ENCODE measurements around the gene HERC3. TPM values are rescaled to one million over a fixed set of nuclear protein-coding genes. Genes with fewer than 3 reads are reported as not detected.

HERC3 gene
- total and polyA plus RNA-seq, 9 donors: 9.1 to 14.7 (median 12.7) TPM

- DNase-seq: peak; percentile 75
- H3K27me3 ChIP-seq (ENCODE audit: control insufficient read depth, insufficient read depth, low read length): no peaks in the 10 kb centered on the region
- H3K4me1 ChIP-seq (ENCODE audit: control insufficient read depth, insufficient read depth, low read length): no peaks in the 10 kb centered on the region
- WGBS (ENCODE audit: insufficient coverage): no CpG with 5 or more reads among the region's 4 CpGs
- no peak overlapping the region for H3K27ac ChIP-seq (ENCODE audit: low read length)
- peaks cover 17% of the 10 kb centered on the region for H3K36me3 ChIP-seq (ENCODE audit: control insufficient read depth, insufficient read depth, low read length)
- no peaks in the 10 kb centered on the region for H3K9me3 ChIP-seq (replicated peaks; ENCODE audit: control insufficient read depth, low read depth, low read length)
- no peak overlapping the region for H3K4me3 ChIP-seq (ENCODE audit: low read length)
Observed at GRCh38 chr4:88659055-88659889, 67.0 kb downstream of the HERC3 start.

DNA sequence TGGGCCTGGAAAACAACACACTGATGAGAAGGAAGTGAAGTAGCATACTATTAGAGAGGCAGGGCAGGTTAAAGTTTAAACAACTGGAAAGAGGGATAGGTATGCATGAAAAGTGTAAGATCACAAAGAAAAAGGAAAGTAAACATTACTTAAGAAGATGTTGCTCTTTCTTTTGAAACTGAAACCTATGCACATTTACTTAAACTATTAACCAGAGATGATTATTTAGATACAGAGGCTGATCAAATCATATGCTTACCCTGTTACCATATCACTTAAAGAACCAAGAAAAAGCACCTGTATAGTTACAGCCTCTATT is 67.6 kb downstream of the HERC3 start:
- H3K9me3 ChIP-seq (replicated peaks; ENCODE audit: control insufficient read depth, low read depth, low read length): no peaks in the 10 kb centered on the region
- DNase-seq: no peak
- H3K36me3 ChIP-seq (ENCODE audit: control insufficient read depth, insufficient read depth, low read length): peaks cover 17% of the 10 kb centered on the region
- H3K27ac ChIP-seq (ENCODE audit: low read length): no peak overlapping the region
- no peaks in the 10 kb centered on the region for H3K4me1 ChIP-seq (ENCODE audit: control insufficient read depth, insufficient read depth, low read length)
- H3K4me3 ChIP-seq (ENCODE audit: low read length): no peak overlapping the region
- no peaks in the 10 kb centered on the region for H3K27me3 ChIP-seq (ENCODE audit: control insufficient read depth, insufficient read depth, low read length)

DNA sequence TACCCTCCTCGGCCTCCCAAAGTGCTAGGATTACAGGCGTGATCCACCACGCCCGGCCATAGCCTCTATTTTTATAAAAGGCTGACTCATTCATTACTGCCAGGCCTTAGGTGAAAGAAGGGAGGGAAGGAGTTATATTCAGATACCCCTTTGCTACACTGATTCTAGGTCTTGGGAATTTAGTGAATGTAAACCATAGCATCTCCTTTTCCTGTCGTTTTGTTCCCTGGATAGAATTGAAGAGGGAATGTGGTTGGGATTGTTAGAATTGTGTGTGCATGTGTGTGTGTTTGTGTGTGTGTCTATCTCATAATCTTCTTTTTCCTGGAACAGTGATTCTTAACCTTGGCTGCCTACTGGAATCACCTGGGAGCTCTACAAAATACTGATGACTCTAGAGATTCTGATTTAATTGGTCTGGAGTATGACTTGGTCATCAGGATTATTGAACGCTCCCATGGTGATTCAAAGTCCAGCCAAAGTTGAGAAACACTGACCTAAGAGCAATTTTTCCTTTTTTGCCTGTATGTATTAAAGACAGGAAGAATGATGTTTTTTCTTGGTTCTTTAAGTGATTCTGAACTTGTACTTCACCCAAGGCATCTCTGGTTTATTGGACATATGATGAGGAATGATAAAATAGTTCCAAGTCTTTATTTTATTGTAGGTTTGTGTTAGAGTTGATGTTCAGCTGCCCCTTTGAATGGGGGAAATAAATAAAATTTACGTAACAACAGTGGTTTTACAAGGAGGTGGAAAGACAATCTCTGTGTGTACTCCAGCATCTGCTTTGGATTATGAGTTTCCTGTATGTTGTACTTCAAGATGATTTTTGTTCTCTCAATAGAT is 68.4 kb downstream of the HERC3 start:
- H3K36me3 ChIP-seq (ENCODE audit: control insufficient read depth, insufficient read depth, low read length): peaks cover 10% of the 10 kb centered on the region
- no peaks in the 10 kb centered on the region for H3K9me3 ChIP-seq (replicated peaks; ENCODE audit: control insufficient read depth, low read depth, low read length)
- whole genome bisulfite sequencing (ENCODE audit: insufficient coverage): no CpG with 5 or more reads among the region's 7 CpGs
- H3K4me3 ChIP-seq (ENCODE audit: low read length): no peak overlapping the region
- DNase-seq: peak; percentile 84
- H3K4me1 ChIP-seq (ENCODE audit: control insufficient read depth, insufficient read depth, low read length): no peaks in the 10 kb centered on the region
- H3K27ac ChIP-seq (ENCODE audit: low read length): peak overlapping the region; percentile 47
- no peaks in the 10 kb centered on the region for H3K27me3 ChIP-seq (ENCODE audit: control insufficient read depth, insufficient read depth, low read length)

GRCh38 chr4:88661739-88662138 is 69.5 kb downstream of the HERC3 start:
- 85% methylated on average over 2 of the region's 2 CpGs for WGBS (ENCODE audit: insufficient coverage)
- H3K4me1 ChIP-seq (ENCODE audit: control insufficient read depth, insufficient read depth, low read length): no peaks in the 10 kb centered on the region
- peaks cover 8% of the 10 kb centered on the region for H3K36me3 ChIP-seq (ENCODE audit: control insufficient read depth, insufficient read depth, low read length)
- H3K9me3 ChIP-seq (replicated peaks; ENCODE audit: control insufficient read depth, low read depth, low read length): no peaks in the 10 kb centered on the region
- no peak for DNase-seq
- no peak overlapping the region for H3K27ac ChIP-seq (ENCODE audit: low read length)
- no peaks in the 10 kb centered on the region for H3K27me3 ChIP-seq (ENCODE audit: control insufficient read depth, insufficient read depth, low read length)
- no peak overlapping the region for H3K4me3 ChIP-seq (ENCODE audit: low read length)

DNA sequence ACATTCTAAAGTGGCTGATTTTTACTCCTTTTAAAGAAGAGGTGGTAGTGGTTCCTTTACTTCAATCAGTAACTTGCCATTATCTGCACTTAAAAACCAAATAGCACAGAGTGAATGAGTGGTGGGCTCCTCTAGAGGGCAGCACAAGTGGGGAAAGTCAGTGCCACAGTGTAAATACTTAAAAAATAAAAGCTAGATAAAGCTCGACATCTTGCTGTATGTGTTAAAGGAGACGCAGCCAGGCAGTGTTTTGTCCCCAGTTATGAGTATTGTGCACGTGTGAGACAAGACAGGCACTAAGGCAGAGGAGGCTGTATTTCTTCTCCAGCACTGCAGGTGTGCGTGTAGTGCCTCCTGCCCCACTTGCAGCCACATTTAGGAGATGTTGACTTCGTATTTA is 80.7 kb downstream of the HERC3 start:
- peak; percentile 39 for DNase-seq
- Histone ChIP-seq H3K27ac (ENCODE audit: low read length) (no peak overlapping the region), H3K27me3 (ENCODE audit: control insufficient read depth, insufficient read depth, low read length) (no peaks in the 10 kb centered on the region), H3K9me3 (replicated peaks; ENCODE audit: control insufficient read depth, low read depth, low read length) (no peaks in the 10 kb centered on the region), H3K4me1 (ENCODE audit: control insufficient read depth, insufficient read depth, low read length) (no peaks in the 10 kb centered on the region), H3K36me3 (ENCODE audit: control insufficient read depth, insufficient read depth, low read length) (peaks cover 13% of the 10 kb centered on the region), H3K4me3 (ENCODE audit: low read length) (no peak overlapping the region)
- WGBS (ENCODE audit: insufficient coverage): 39% methylated on average over 4 of the region's 5 CpGs

DNA sequence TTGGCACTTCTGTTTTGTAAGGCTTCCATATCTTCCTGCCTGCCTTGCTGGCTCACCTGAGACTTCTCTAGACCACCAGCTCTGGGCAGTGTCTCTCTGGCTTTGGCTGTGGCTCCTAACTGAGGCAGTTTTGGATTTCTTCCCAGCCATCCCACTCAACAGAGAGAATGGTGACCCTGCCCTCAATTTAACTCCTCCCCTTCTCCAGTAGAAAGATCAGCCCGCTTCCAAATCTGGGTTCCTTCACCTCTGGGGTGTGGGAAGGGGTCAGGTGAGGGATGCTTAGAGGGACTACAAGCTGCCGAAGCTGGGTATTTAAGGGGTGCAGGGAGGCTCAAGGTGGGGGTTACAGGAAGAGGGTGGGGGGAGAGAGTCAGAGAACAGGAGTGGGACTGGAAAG is 81.6 kb downstream of the HERC3 start:
- no peaks in the 10 kb centered on the region for H3K4me1 ChIP-seq (ENCODE audit: control insufficient read depth, insufficient read depth, low read length)
- H3K27me3 ChIP-seq (ENCODE audit: control insufficient read depth, insufficient read depth, low read length): no peaks in the 10 kb centered on the region
- H3K9me3 ChIP-seq (replicated peaks; ENCODE audit: control insufficient read depth, low read depth, low read length): no peaks in the 10 kb centered on the region
- H3K36me3 ChIP-seq (ENCODE audit: control insufficient read depth, insufficient read depth, low read length): peaks cover 16% of the 10 kb centered on the region
- no peak for DNase-seq
- H3K4me3 ChIP-seq (ENCODE audit: low read length): no peak overlapping the region
- no CpG with 5 or more reads among the region's 2 CpGs for WGBS (ENCODE audit: insufficient coverage)
- no peak overlapping the region for H3K27ac ChIP-seq (ENCODE audit: low read length)

- Histone ChIP-seq H3K27ac (ENCODE audit: low read length) (no peak overlapping the region), H3K36me3 (ENCODE audit: control insufficient read depth, insufficient read depth, low read length) (peaks cover 18% of the 10 kb centered on the region), H3K4me1 (ENCODE audit: control insufficient read depth, insufficient read depth, low read length) (no peaks in the 10 kb centered on the region), H3K4me3 (ENCODE audit: low read length) (no peak overlapping the region), H3K9me3 (replicated peaks; ENCODE audit: control insufficient read depth, low read depth, low read length) (no peaks in the 10 kb centered on the region), H3K27me3 (ENCODE audit: control insufficient read depth, insufficient read depth, low read length) (no peaks in the 10 kb centered on the region)
- DNase-seq: no peak
Observed at GRCh38 chr4:88674565-88674964, 82.3 kb downstream of the HERC3 start.

DNA sequence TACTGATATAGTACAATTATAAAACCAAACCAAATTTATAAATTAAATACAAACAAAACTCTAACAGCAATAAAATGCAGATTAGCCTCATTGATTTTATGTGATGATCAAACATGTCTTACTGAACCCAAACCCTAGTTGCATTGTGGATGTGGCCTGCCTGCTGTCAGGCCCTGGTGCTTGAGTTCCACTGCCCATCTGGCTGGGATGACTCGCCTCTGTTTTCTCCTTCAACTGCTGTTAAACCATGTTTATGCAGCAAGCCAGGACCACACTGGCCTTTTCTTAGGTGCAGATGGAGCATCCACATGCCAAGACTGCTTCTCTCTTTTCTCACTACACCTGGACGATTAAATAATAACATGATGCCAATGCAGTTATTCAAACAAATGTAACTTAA is 82.7 kb downstream of the HERC3 start:
- H3K27ac ChIP-seq (ENCODE audit: low read length): no peak overlapping the region
- H3K4me3 ChIP-seq (ENCODE audit: low read length): no peak overlapping the region
- peaks cover 17% of the 10 kb centered on the region for H3K36me3 ChIP-seq (ENCODE audit: control insufficient read depth, insufficient read depth, low read length)
- no peaks in the 10 kb centered on the region for H3K9me3 ChIP-seq (replicated peaks; ENCODE audit: control insufficient read depth, low read depth, low read length)
- no CpG with 5 or more reads among the region's 2 CpGs for WGBS (ENCODE audit: insufficient coverage)
- no peak for DNase-seq
- H3K27me3 ChIP-seq (ENCODE audit: control insufficient read depth, insufficient read depth, low read length): no peaks in the 10 kb centered on the region
- H3K4me1 ChIP-seq (ENCODE audit: control insufficient read depth, insufficient read depth, low read length): no peaks in the 10 kb centered on the region

- no peak for DNase-seq
- H3K4me1 ChIP-seq (ENCODE audit: control insufficient read depth, insufficient read depth, low read length): no peaks in the 10 kb centered on the region
- no peak overlapping the region for H3K27ac ChIP-seq (ENCODE audit: low read length)
- no CpG with 5 or more reads among the region's 2 CpGs for WGBS (ENCODE audit: insufficient coverage)
- no peaks in the 10 kb centered on the region for H3K9me3 ChIP-seq (replicated peaks; ENCODE audit: control insufficient read depth, low read depth, low read length)
- H3K36me3 ChIP-seq (ENCODE audit: control insufficient read depth, insufficient read depth, low read length): peaks cover 17% of the 10 kb centered on the region
- H3K4me3 ChIP-seq (ENCODE audit: low read length): no peak overlapping the region
- H3K27me3 ChIP-seq (ENCODE audit: control insufficient read depth, insufficient read depth, low read length): no peaks in the 10 kb centered on the region
Observed at GRCh38 chr4:88675543-88675942, 83.3 kb downstream of the HERC3 start.

DNA sequence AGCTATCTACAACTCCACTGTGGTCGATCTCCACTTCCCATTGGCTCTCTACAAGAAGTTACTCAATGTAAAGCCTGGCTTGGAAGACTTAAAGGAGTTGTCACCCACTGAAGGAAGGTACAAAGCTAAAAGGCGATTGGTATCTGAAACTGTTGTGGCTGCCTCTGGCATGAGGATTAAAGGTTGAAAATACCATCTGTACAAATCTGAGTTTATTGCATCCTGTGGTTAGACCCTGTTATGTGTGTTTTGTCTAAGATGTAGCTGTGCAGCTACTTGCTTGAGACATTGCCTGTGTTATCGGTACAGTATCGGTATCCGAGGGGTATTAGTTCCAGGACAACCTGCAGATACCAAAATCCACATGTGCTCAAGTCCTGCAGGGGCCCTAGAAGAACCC is 88.9 kb downstream of the HERC3 start:
- no peak overlapping the region for H3K27ac ChIP-seq (ENCODE audit: low read length)
- no peak overlapping the region for H3K4me3 ChIP-seq (ENCODE audit: low read length)
- no peaks in the 10 kb centered on the region for H3K27me3 ChIP-seq (ENCODE audit: control insufficient read depth, insufficient read depth, low read length)
- no peaks in the 10 kb centered on the region for H3K9me3 ChIP-seq (replicated peaks; ENCODE audit: control insufficient read depth, low read depth, low read length)
- DNase-seq: no peak
- peaks cover 18% of the 10 kb centered on the region for H3K36me3 ChIP-seq (ENCODE audit: control insufficient read depth, insufficient read depth, low read length)
- H3K4me1 ChIP-seq (ENCODE audit: control insufficient read depth, insufficient read depth, low read length): no peaks in the 10 kb centered on the region
- WGBS (ENCODE audit: insufficient coverage): 96% methylated on average over 4 of the region's 5 CpGs

Data from muscle of leg (tissue), 11 donors.